Hepatocyte (in vitro differentiated cells): ENCODE results near the gene DNMT1.
"Not testable (repeated sequence)": the region's sequence is repeated elsewhere in the genome, so short reads cannot be mapped to it uniquely, and the experiment has no call there.

Source experiments
- EZH2 ChIP-seq: fragments of 200-600 bp; sonication (generic); IDR thresholded peaks from 2 replicates; pipeline ENCODE4 v1.6.1; 2016; ENCODE audit warnings: antibody characterized with exemption, mild to moderate bottlenecking, borderline replicate concordance
- EZH2phosphoT487 ChIP-seq: fragments of 200-600 bp; sonication (generic); IDR thresholded peaks from one replicate; pipeline ENCODE4 v1.6.1; 2018; ENCODE audit warnings: antibody characterized with exemption, mild to moderate bottlenecking, low read depth, moderate library complexity; ENCODE audit not compliant: unreplicated experiment, severe bottlenecking
- TF ChIP-seq, protein P1 (sequence below): fragments of 200-600 bp; sonication (generic); IDR thresholded peaks from 2 replicates; pipeline ENCODE4 v1.5.1; 2016; ENCODE audit warnings: antibody characterized with exemption, mild to moderate bottlenecking; ENCODE audit not compliant: poor library complexity

DNA sequence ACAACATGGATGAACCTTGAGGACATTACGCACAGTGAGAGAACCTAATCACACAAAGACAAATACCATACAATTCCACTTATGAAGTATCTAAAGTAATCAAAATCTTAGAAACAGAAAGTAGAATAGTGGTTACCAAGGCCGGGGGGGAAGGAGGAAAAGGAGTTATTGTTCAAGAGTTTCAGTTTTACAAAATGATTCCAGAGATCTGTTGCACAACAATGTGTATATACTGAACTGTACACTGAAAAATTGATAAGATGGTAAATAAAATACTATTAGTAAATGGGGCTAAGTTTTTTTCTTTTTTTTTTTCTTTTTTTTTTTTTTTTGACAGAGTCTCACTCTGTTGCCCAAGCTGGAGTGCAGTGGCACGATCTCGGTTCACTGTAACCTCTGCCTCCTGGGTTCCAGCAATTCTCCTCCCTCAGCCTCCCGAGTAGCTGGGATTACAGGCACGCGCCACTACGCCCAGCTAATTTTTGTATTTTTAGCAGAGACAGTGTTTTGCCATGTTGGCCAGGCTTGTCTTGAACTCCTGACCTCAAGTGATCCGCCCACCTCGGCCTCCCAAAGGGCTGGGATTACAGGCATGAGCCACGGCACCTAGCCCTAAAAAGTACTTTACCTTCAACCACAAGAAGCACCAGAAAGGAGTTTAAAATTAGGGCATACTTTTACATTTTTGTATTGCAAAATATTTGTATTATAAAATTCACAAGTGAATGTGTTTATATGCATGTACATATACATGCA is 4.3 kb upstream of the DNMT1 start:
- not testable (repeated sequence) for TF ChIP-seq EZH2, EZH2phosphoT487
- TF ChIP-seq, protein P1, sequence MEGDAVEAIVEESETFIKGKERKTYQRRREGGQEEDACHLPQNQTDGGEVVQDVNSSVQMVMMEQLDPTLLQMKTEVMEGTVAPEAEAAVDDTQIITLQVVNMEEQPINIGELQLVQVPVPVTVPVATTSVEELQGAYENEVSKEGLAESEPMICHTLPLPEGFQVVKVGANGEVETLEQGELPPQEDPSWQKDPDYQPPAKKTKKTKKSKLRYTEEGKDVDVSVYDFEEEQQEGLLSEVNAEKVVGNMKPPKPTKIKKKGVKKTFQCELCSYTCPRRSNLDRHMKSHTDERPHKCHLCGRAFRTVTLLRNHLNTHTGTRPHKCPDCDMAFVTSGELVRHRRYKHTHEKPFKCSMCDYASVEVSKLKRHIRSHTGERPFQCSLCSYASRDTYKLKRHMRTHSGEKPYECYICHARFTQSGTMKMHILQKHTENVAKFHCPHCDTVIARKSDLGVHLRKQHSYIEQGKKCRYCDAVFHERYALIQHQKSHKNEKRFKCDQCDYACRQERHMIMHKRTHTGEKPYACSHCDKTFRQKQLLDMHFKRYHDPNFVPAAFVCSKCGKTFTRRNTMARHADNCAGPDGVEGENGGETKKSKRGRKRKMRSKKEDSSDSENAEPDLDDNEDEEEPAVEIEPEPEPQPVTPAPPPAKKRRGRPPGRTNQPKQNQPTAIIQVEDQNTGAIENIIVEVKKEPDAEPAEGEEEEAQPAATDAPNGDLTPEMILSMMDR: not testable (repeated sequence)
